HT-29 (cell line): ENCODE data around the gene BLMH. TPM values are rescaled to one million over a fixed set of nuclear protein-coding genes. Genes with fewer than 3 reads are reported as not detected.
A peak's percentile ranks its signal among the peaks of the same experiment; 100 is the strongest.
"Not testable (repeated sequence)": the region's sequence is repeated elsewhere in the genome, so short reads cannot be mapped to it uniquely, and the experiment has no call there.

Source experiments
- DNase-seq: peaks from one replicate; pipeline ENCODE4 v3.0.0-alpha.2; 2015; ENCODE audit warnings: low spot score
- small RNA-seq: library from RNA; depleted of rRNA; stranded (forward); fragments of <200 nt; gene quantifications from one replicate; pipeline ENCODE3, GENCODE V24; 2014
- total RNA-seq: library from RNA; depleted of rRNA; stranded (reverse); fragments of >200 nt; shearing (Covaris generic); gene quantifications from 2 replicates; pipeline ENCODE4 v1.2.3, GENCODE V29; 2014; rRNA removed

Gene BLMH
- total RNA-seq, 1 experiment from 2014 or later = 1.8 TPM

DNA sequence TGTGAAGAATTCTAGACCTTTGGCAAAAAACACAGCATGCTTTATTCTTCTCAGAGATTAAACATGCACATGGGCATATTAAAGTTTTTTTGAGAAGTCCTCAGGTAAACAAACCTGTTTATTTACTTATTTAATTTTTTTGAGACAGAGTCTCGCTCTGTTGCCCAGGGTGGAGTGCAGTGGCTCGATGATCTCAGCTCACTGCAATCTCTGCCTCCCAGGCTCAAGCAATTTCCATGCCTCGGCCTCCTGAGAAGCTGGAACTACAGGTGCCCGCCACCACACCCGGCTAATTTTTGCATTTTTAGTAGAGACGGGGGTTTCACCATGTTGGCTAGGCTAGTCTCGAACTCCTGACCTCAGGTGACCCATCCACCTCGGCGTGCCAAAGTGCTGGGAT, 91.1 kb downstream of the BLMH start:
- DNase-seq = not testable (repeated sequence)

DNA sequence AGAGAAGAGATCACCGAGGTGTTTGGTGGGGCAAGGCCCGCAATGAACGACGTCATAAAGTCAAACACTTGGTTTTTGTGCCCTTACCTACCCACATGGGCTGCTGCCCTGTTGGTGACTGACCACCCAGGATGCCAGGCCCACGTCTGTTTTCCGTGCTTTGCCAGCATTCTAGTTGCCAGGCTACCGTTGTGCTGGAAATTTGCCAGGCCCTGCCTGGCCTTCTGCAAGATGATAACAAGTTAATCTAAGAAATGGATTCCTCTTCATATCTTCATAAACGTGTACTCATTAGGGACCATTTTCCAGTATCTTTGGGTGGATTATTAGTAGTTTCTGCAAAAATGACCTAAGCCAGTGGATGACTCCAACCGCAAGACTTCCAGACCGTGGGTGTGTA, 91.6 kb downstream of the BLMH start:
- no peak for DNase-seq

DNA sequence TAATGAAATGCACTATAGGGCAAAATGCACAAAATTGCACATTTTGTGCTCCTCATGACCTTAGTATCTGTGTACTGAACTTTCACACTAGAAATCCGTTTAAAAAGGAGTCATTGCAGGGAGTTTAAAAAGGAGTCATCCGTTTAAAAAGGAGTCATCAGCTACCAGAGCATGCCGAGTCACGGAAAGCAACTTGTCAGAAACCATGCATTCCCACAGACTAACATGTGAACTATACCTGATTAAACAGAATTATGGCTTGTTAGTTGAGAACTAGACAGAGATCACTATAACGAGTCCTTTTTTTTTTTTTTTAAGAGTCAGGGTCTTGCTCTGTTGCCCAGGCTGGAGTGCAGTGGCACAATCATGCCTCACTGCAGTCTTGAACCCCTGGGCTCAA, 92.1 kb downstream of the BLMH start:
- DNase-seq = no peak

Small RNAs within 50 kb of the gene (small RNA-seq; reads per million reads assigned to genes)
- gene RF00154 = 86.1 reads per million, percentile 96 among the genes with 10 or more reads in this experiment
- gene RNU6-1267P = not detected

Other genes starting within 250 kb of the BLMH start
- 11.1 and 18.5 TPM in 2 replicates for gene NSRP1, start 175.1 kb downstream of the BLMH start, total RNA-seq
- gene SLC6A4, start 56.2 kb downstream of the BLMH start, total RNA-seq = not detected in 2 replicates
- gene TMIGD1, start 42.1 kb upstream of the BLMH start, total RNA-seq = not detected in 2 replicates
- 26.9 and 37.7 TPM in 2 replicates for gene CPD, start 87.0 kb upstream of the BLMH start, total RNA-seq
- gene GOSR1, start 185.5 kb upstream of the BLMH start, total RNA-seq = 14.8 and 16.5 TPM in 2 replicates